Fibroblast of lung (primary cell): ENCODE data around the gene SLC18A3. TPM values are rescaled to one million over a fixed set of nuclear protein-coding genes. Genes with fewer than 3 reads are reported as not detected.

Source experiments
- DNase-seq, 2 donors: peaks; one replicate each; pipeline versions ENCODE4 v3.0.0 to v3.0.0-alpha.2; 2010; ENCODE audit warnings: low read depth in 2 of 2
- H2AFZ ChIP-seq: 2 replicates; pipeline ENCODE4 v1.5.1; 2012; ENCODE audit warnings: low read length, control low read depth, inconsistent platforms
- H3K27ac ChIP-seq: 2 replicates; pipeline ENCODE4 v1.5.1; 2011; ENCODE audit warnings: low read length, control low read depth; ENCODE audit not compliant: insufficient read depth
- H3K27me3 ChIP-seq: 2 replicates; pipeline ENCODE4 v1.5.1; 2011; ENCODE audit warnings: mild to moderate bottlenecking, low read length; ENCODE audit not compliant: control insufficient read depth, insufficient read depth
- H3K36me3 ChIP-seq: 2 replicates; pipeline ENCODE4 v1.5.1; 2011; ENCODE audit warnings: low read length; ENCODE audit not compliant: control insufficient read depth, insufficient read depth
- H3K4me1 ChIP-seq: 2 replicates; pipeline ENCODE4 v1.5.1; 2011; ENCODE audit warnings: low read length; ENCODE audit not compliant: control insufficient read depth, insufficient read depth; ENCODE audit errors: extremely low read depth
- H3K4me2 ChIP-seq: 2 replicates; pipeline ENCODE4 v1.5.1; 2011; ENCODE audit warnings: low read length, control low read depth; ENCODE audit not compliant: insufficient read depth; ENCODE audit errors: extremely low read depth
- H3K4me3 ChIP-seq, 4 experiments: fragments of 200-600 bp in 1 of 4; sonication (generic) in 1 of 4; replicated peaks in 1 of 4; 2 replicates each; pipeline ENCODE4 v1.5.1; 2011 to 2016; ENCODE audit warnings: low read length in 4 of 4, low read depth in 3 of 4, mild to moderate bottlenecking in 3 of 4, control low read depth in 2 of 4, inconsistent platforms in 1 of 4, mixed read lengths in 1 of 4; ENCODE audit not compliant: insufficient read depth in 1 of 4; ENCODE audit errors: control extremely low read depth in 1 of 4
- H3K79me2 ChIP-seq: 2 replicates; pipeline ENCODE4 v1.5.1; 2012; ENCODE audit warnings: mild to moderate bottlenecking, low read length, inconsistent platforms; ENCODE audit not compliant: control insufficient read depth, insufficient read depth
- H3K9ac ChIP-seq: 2 replicates; pipeline ENCODE4 v1.5.1; 2011; ENCODE audit warnings: mild to moderate bottlenecking, low read length, control low read depth; ENCODE audit not compliant: insufficient read depth
- H3K9me3 ChIP-seq: 2 replicates; pipeline ENCODE4 v1.5.1; 2012; ENCODE audit warnings: low read depth, low read length; ENCODE audit not compliant: control insufficient read depth, insufficient read depth
- H4K20me1 ChIP-seq: 2 replicates; pipeline ENCODE4 v1.5.1; 2011; ENCODE audit warnings: low read length; ENCODE audit not compliant: control insufficient read depth, insufficient read depth; ENCODE audit errors: extremely low read depth
- CTCF ChIP-seq, 2 donors: IDR thresholded peaks in 1 of 2; conservative IDR thresholded peaks in 1 of 2; 1 replicate in 1 of 2; 2 replicates in 1 of 2; pipeline ENCODE4 v1.5.1; 2011 to 2012; ENCODE audit warnings: low read length in 2 of 2, control low read depth in 1 of 2, inconsistent platforms in 1 of 2, low read depth in 1 of 2, mild to moderate bottlenecking in 1 of 2
- EZH2 ChIP-seq: IDR thresholded peaks from 2 replicates; pipeline ENCODE4 v1.5.1; 2012; ENCODE audit warnings: low read length, control low read depth, mild to moderate bottlenecking; ENCODE audit errors: missing control alignments
- polyA plus RNA-seq, 2 donors: library from polyadenylated mRNA; depleted of rRNA in 1 of 2; stranded (reverse) in 1 of 2; unstranded in 1 of 2; fragments of >200 nt; gene quantifications; 2 replicates each; pipeline ENCODE4 v1.2.1, GENCODE V29; 2011 to 2012; ENCODE audit warnings: missing spikeins in 1 of 2
- total RNA-seq: library from RNA; depleted of rRNA; stranded (reverse); fragments of >200 nt; gene quantifications from 2 replicates; pipeline ENCODE4 v1.2.1, GENCODE V29; 2014

The SLC18A3 gene
- total and polyA plus RNA-seq, 2 donors (not counting 1 experiment from before 2014, with no cell fraction given) = not detected

DNA sequence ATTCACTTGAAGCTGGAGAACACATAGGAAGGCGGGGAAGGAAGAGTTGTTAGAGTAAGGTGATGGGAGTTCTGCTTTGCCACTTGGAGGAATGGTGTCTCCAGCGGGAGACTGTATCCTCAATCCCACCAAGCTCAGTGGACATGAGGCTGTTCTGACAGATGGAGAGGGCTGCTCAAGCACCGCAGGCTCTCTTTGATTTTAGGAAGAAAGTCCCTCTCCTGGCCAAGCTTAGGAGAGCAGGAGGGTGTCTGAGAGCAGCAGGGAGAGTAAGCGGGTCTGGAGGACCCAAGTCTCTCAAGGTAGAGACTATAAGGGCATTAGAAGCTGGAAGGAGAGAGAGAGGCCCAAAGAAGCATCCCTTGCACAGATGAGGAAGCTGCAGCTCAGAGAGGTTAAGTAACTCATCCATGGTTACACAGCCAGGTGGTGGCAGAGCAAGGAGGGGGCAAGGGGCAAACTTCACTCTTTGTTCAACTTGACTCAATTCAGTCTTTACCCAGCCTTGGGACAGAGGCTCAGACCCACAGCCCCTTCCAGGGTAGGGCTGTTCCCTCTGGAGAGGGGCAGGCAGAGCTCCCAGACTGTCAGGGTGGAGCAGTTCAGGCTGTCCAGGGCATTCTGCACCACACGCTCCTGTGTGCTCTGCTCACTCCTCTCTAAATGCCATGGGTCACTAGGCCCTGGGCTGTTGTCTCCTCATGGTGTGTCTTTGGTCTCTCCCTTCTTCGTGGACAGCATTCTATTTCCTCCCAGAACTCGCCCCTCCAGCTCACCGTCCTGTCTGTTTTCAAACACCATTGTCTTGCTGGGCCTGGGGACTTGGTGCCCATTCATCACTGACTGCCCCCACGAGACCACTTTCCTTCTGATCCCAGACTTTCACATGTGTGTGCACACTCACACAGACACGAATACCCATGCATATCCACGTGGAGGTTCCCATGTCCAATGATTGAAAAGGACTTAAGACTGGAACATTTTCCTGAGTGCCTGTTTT lies 12.6 kb downstream of the SLC18A3 start:
- no peak for DNase-seq
- Histone ChIP-seq H3K9me3 (no peaks in the 10 kb centered on the region), H3K4me3 (no peak overlapping the region), H3K9ac (no peak overlapping the region), H3K4me1 (no peaks in the 10 kb centered on the region), H2AFZ (no peak overlapping the region), H3K36me3 (no peaks in the 10 kb centered on the region), H3K4me2 (no peak overlapping the region), H4K20me1 (no peaks in the 10 kb centered on the region), H3K27me3 (peaks cover 6% of the 10 kb centered on the region), H3K79me2 (no peaks in the 10 kb centered on the region), H3K27ac (no peak overlapping the region)
- TF ChIP-seq CTCF (conservative IDR thresholded peaks at IDR 0.05 in 1 of 2, IDR thresholded peaks at IDR 0.05 in 1 of 2; ENCODE audit: low read depth in 1 of 2, low read length in 2 of 2) (no peak), EZH2 (no peak)

DNA sequence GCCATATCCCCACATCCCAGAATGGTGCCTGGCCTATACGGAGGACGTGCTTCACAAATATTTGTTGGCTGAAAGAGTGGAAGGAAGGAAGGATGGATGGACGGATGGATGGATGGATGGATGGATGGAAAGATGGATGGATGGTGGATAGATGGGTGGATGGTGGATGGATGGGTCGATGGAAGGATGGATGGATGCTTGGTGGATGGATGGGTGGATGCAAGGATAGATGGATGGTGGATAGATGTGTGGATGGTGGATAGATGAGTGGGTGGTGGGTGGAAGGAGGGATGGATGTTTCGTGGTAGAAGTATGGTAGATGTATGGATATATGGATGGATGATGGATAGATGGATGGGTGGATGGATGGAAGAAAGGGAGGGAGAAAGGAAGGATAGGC lies 14.5 kb downstream of the SLC18A3 start:
- Histone ChIP-seq H3K79me2 (no peaks in the 10 kb centered on the region), H3K4me1 (no peaks in the 10 kb centered on the region), H2AFZ (no peak overlapping the region), H3K4me3 (no peak overlapping the region), H3K27ac (no peak overlapping the region), H3K27me3 (peaks cover 4% of the 10 kb centered on the region), H3K4me2 (no peak overlapping the region), H3K36me3 (no peaks in the 10 kb centered on the region), H3K9ac (no peak overlapping the region), H4K20me1 (no peaks in the 10 kb centered on the region), H3K9me3 (no peaks in the 10 kb centered on the region)
- DNase-seq = no peak
- no peak for TF ChIP-seq EZH2
- no peak for TF ChIP-seq CTCF (conservative IDR thresholded peaks at IDR 0.05 in 1 of 2, IDR thresholded peaks at IDR 0.05 in 1 of 2; ENCODE audit: low read depth in 1 of 2, low read length in 2 of 2)

GRCh38 chr10:49625411-49625810 lies 15.3 kb downstream of the SLC18A3 start:
- Histone ChIP-seq H3K4me2 (no peak overlapping the region), H3K4me3 (no peak overlapping the region), H3K79me2 (no peaks in the 10 kb centered on the region), H3K9ac (no peak overlapping the region), H3K36me3 (no peaks in the 10 kb centered on the region), H3K27me3 (peaks cover 2% of the 10 kb centered on the region), H3K4me1 (no peaks in the 10 kb centered on the region), H2AFZ (no peak overlapping the region), H4K20me1 (no peaks in the 10 kb centered on the region), H3K27ac (no peak overlapping the region), H3K9me3 (no peaks in the 10 kb centered on the region)
- no peak for TF ChIP-seq EZH2
- no peak for TF ChIP-seq CTCF (conservative IDR thresholded peaks at IDR 0.05 in 1 of 2, IDR thresholded peaks at IDR 0.05 in 1 of 2; ENCODE audit: low read depth in 1 of 2, low read length in 2 of 2)
- no peak for DNase-seq
